Adrenal gland (tissue), 12 donors: ENCODE data around the gene NUDT3. TPM values are rescaled to one million over a fixed set of nuclear protein-coding genes. Genes with fewer than 3 reads are reported as not detected.

Experiments used
- DNase-seq, 7 donors: peaks; one replicate each; pipeline ENCODE4 v3.0.0-alpha.2; 2019 to 2020
- H3K27ac ChIP-seq, 5 donors: fragments of 200-600 bp; sonication (generic) in 4 of 5; 1 replicate in 3 of 5; 2 replicates in 2 of 5; pipeline versions ENCODE4 v1.5.1 to v1.8.0; 2016 to 2020; ENCODE audit warnings: mild to moderate bottlenecking in 1 of 5
- H3K27me3 ChIP-seq: fragments of 200-600 bp; 2 replicates; pipeline ENCODE4 v1.8.0; 2021
- H3K36me3 ChIP-seq, 2 donors: fragments of 200-600 bp; replicated peaks in 1 of 2; 1 replicate in 1 of 2; 2 replicates in 1 of 2; pipeline versions ENCODE4 v1.5.1 to v1.8.0; 2018 to 2022
- H3K4me1 ChIP-seq, 2 donors: fragments of 200-600 bp; replicated peaks in 1 of 2; 1 replicate in 1 of 2; 2 replicates in 1 of 2; pipeline versions ENCODE4 v1.5.1 to v1.8.0; 2018 to 2021
- H3K4me3 ChIP-seq, 4 donors: fragments of 200-600 bp; sonication (generic) in 3 of 4; one replicate each; pipeline ENCODE4 v1.5.1; 2016 to 2018
- H3K9me3 ChIP-seq, 3 donors: fragments of 200-600 bp; sonication (generic) in 1 of 3; replicated peaks in 1 of 3; 1 replicate in 2 of 3; 2 replicates in 1 of 3; pipeline versions ENCODE4 v1.5.1 to v1.8.0; 2016 to 2021
- POLR2A ChIP-seq, 2 donors: fragments of 450-650 bp; IDR thresholded peaks; one replicate each; pipeline ENCODE4 v1.6.1; 2017; ENCODE audit warnings: antibody characterized with exemption in 2 of 2, mild to moderate bottlenecking in 2 of 2, moderate library complexity in 1 of 2
- WGBS, 4 donors: extraction: QIAGEN DNeasy Blood & Tissue Kit in 2 of 4; methylation state at CpG; one replicate each; pipeline versions ENCODE4 v1.1.5 to v1.1.7; 2013 to 2017; 5-methylcytosine and 5-hydroxymethylcytosine counted together
- intact Hi-C, 2 donors: fragments of 100-400 bp; cut with DNase I; formaldehyde crosslinking; loops; one replicate each; pipeline versions ENCODE4 v1.14.1 to v1.15.0; 2022 to 2023
- polyA plus RNA-seq, 3 donors: library from polyadenylated mRNA; stranded (reverse); fragments of 200-250 nt in 2 of 3; fragments of 350-450 nt in 1 of 3; fragmentation: Illumina TruSeq in 1 of 3; extraction: RNeasy Lipid Tissue Mini Kit (QIAGEN cat#74804) in 1 of 3; gene quantifications; one replicate each; pipeline ENCODE4 v1.2.3, GENCODE V29; 2013 to 2014
- total RNA-seq, 9 donors: library from RNA; depleted of rRNA in 4 of 9; stranded (reverse); fragments of >200 nt in 4 of 9; fragments of 120-200 nt in 1 of 9; fragmentation: NEBNext Ultra II Directional in 1 of 9; extraction: Animal tissue kit (Norgen Biotek cat#: 25700) in 1 of 9; gene quantifications; one replicate each; pipeline versions ENCODE4 v1.1.0 to v1.2.4, GENCODE V29; 2013 to 2023
- TF ChIP-seq, protein P1 (sequence below), 6 experiments: fragments of 450-650 bp in 4 of 6; fragments of 200-600 bp in 2 of 6; sonication (generic) in 1 of 6; IDR thresholded peaks; 1 replicate in 5 of 6; 2 replicates in 1 of 6; pipeline versions ENCODE4 v1.5.1 to v1.8.0; 2016 to 2021; ENCODE audit warnings: antibody characterized with exemption in 6 of 6, mild to moderate bottlenecking in 2 of 6, moderate library complexity in 1 of 6
- donor health status: healthy with polysubstance abuse.
- donor health status: Bipolar disorder and iron deficiency.
- donor health status: DM: yes; HTN: yes; CAD: no.
- donor health status: DM: no; HTN: no; CAD: no.
- donor health status: DM: no; HTN: no; CAD: no.
- donor health status: DM: yes; HTN: yes; CAD: no.

NUDT3 gene
- total and polyA plus RNA-seq, 12 donors: 18.2 to 56.3 (median 40.9) TPM

DNA sequence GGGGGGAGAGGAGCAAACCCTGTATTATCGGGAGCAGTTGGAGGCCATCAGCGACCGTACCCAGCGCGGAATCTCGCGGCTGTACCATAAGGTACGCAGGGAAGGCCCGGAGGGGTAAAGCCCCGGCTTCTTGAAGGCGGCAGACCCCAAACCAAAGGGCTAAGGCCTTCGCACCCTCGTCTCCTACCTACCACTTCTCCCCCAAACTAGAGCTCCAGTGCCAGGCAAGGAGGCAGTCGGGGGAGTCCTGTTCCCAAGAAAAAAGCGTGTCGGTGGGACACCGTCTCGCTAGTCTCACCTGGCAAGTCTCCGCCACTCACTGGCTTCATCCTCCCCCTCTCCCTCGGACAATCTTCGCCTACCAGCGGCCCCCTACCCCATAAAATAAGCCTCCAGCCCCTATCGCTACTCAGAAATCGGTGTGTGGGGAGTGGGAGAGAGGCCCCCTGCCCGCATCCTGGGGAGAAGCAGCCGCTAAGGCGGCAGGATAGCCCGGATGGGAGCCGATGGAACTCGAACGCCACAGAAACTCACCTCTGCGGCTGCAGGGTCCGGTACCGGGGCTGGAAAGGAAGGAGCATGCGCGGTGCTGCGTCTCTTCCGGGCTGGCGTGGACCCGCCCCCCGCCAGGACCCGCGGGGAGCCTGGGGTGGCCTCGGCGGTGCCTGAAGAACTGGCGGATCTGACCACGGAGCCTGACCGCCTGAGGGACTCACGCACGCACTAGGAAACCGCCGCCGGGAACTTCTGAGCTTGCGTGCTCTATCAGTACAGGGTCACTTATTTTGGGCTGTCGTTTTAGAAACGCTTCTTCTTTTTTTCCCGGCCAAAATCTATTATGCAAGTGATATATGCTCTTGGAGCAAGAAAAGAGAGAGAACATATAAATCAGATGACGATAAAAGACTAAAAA is 33.3 kb upstream of the NUDT3 start, which contains the start of gene RPS10:
Gene RPS10 (minus strand): TSS at position 572 of the 913 bp plus-strand sequence. CDS start 848 bp downstream, outside the sequence.
- intact Hi-C loops: no loop called here
- TF ChIP-seq, protein P1, sequence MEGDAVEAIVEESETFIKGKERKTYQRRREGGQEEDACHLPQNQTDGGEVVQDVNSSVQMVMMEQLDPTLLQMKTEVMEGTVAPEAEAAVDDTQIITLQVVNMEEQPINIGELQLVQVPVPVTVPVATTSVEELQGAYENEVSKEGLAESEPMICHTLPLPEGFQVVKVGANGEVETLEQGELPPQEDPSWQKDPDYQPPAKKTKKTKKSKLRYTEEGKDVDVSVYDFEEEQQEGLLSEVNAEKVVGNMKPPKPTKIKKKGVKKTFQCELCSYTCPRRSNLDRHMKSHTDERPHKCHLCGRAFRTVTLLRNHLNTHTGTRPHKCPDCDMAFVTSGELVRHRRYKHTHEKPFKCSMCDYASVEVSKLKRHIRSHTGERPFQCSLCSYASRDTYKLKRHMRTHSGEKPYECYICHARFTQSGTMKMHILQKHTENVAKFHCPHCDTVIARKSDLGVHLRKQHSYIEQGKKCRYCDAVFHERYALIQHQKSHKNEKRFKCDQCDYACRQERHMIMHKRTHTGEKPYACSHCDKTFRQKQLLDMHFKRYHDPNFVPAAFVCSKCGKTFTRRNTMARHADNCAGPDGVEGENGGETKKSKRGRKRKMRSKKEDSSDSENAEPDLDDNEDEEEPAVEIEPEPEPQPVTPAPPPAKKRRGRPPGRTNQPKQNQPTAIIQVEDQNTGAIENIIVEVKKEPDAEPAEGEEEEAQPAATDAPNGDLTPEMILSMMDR (IDR thresholded peaks at IDR 0.05): peak in 1 of 6 experiments; percentile 4
- TF ChIP-seq POLR2A (IDR thresholded peaks at IDR 0.05): peak; percentile 78 to 89
- H3K9me3 ChIP-seq: no peaks in the 10 kb centered on the region
- peak; percentile 94 to 97 (median 95) for DNase-seq
- WGBS, 4 donors: 0 to 1% (median 1%) methylated on average over 23 to 58 of the region's 58 CpGs
- peaks cover 6 to 11% of the 10 kb centered on the region in 2 donors for H3K4me1 ChIP-seq
- peak within 1 kb of the TSS in 3 of 4 donors; percentile 38 to 73 (median 60) for H3K4me3 ChIP-seq
- H3K36me3 ChIP-seq: peaks cover 0 to 39% of the 10 kb centered on the region in 2 donors
- H3K27me3 ChIP-seq: no peaks in the 10 kb centered on the region
- peak within 1 kb of the TSS; percentile 44 to 89 (median 85) for H3K27ac ChIP-seq

DNA sequence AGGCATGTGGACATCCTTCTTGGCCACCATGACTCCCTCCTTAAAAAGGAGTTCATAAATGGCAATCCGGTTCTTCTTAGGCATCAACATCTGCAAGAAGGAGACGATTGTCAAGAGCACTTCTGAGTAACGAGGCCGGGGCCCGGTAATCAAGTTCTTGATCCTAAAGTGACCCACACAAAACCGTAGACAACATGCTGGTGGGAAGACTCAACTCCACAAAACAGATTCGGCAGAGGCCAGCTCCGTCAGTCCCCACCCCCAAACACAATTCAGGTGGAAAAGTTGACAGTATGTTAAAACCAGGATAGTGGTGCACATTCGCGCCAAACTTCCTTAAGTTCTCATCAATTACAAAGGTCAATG is 32.6 kb upstream of the NUDT3 start:
- WGBS, 4 donors: 2 to 5% (median 3%) methylated on average over 10 of the region's 10 CpGs
- H3K36me3 ChIP-seq: peaks cover 0 to 46% of the 10 kb centered on the region in 2 donors
- no peaks in the 10 kb centered on the region for H3K27me3 ChIP-seq
- H3K4me3 ChIP-seq: peak overlapping the region in 3 of 4 donors; percentile 38 to 73 (median 60)
- DNase-seq: no peak
- H3K9me3 ChIP-seq: no peaks in the 10 kb centered on the region
- H3K4me1 ChIP-seq: peaks cover 6 to 11% of the 10 kb centered on the region in 2 donors
- intact Hi-C loops: no loop called here
- H3K27ac ChIP-seq: peak overlapping the region; percentile 15 to 89 (median 76)
- TF ChIP-seq, protein P1 (IDR thresholded peaks at IDR 0.05): no peak
- TF ChIP-seq POLR2A (IDR thresholded peaks at IDR 0.05): no peak

DNA sequence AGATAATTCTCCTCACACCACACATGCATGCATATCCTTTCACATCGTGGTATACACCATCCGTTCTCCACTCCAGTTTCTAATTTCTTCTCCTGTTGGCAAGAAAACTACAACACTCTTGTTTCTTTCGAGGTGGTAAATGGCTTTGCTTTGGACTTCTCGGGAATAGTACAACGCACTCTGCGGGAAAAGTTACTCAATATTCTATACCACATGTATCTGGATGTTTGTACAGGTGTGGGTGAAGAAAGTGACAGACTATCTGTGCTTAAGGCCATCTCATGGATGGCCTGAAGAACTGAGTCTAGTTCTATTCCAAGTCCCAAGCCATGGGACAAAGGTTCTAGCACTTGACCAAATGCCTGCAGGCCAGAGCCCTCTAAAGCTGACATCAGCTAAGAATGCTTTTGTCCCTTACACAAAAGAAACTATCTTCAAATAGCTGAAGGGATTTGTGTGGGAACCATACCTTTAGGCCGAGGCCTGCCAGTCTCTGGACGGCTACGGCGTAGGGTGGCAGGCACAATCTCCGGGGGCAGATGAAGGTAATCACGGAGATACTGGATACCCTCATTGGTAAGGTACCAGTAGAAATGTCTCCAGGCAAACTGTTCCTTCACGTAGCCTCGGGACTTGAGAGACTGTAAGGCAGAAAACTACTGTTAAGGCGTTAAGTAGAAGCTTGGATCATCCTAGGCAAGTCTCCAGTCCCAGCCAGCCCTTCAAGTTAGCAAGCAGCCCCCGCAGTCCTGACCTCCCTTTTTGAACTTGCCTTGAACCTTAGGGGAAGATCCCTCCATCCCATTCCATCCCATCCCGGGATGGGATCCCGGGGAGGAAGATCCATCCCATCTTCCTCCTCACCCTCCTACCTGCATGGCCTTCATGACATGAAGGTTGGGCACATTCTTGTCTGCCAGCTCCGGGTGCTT is 32.0 kb upstream of the NUDT3 start:
- no peak for DNase-seq
- H3K4me1 ChIP-seq: peaks cover 6 to 17% of the 10 kb centered on the region in 2 donors
- H3K9me3 ChIP-seq: no peaks in the 10 kb centered on the region
- WGBS, 4 donors: 75 to 79% (median 76%) methylated on average over 19 of the region's 19 CpGs
- no peaks in the 10 kb centered on the region for H3K27me3 ChIP-seq
- intact Hi-C loops: no loop called here
- peak overlapping the region in 3 of 5 donors; percentile 76 to 89 (median 88) for H3K27ac ChIP-seq
- TF ChIP-seq, protein P1 (IDR thresholded peaks at IDR 0.05): no peak
- peak overlapping the region in 1 of 4 donors; percentile 73 for H3K4me3 ChIP-seq
- H3K36me3 ChIP-seq: peaks cover 0 to 52% of the 10 kb centered on the region in 2 donors

DNA sequence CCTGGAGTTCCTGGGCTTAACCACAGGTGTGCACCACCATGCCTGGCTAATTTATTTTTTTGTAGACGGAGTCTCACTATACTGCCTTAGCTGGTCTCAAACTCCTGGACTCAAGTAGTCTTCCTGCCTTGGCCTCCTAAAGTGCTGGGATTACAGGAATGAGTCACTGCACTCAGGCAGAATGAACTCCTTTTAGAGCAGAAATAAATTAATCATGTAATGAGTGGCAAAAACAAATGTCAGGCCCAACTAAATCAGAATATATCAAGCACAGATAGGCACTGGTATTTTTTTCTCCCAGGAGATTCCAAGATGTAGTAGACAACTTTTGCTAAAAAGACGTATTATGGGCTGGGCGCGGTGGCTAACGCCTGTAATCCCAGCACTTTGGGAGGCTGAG is 30.8 kb upstream of the NUDT3 start:
- intact Hi-C loops: no loop called here
- 79 to 91% (median 88%) methylated on average over 5 of the region's 5 CpGs for WGBS, 4 donors
- peak overlapping the region in 1 of 5 donors; percentile 47 for H3K27ac ChIP-seq
- H3K4me1 ChIP-seq: peaks cover 6 to 20% of the 10 kb centered on the region in 2 donors
- no peaks in the 10 kb centered on the region for H3K27me3 ChIP-seq
- no peak for DNase-seq
- TF ChIP-seq POLR2A (IDR thresholded peaks at IDR 0.05): no peak
- TF ChIP-seq, protein P1 (IDR thresholded peaks at IDR 0.05): no peak
- peaks cover 0 to 64% of the 10 kb centered on the region in 2 donors for H3K36me3 ChIP-seq
- H3K4me3 ChIP-seq: no peak overlapping the region
- no peaks in the 10 kb centered on the region for H3K9me3 ChIP-seq
